Esophagus (tissue), 2 donors: ENCODE results near the gene ITM2B. TPM values are rescaled to one million over a fixed set of nuclear protein-coding genes. Genes with fewer than 3 reads are reported as not detected.

Experiments used
- H3K27ac ChIP-seq, 2 donors: one replicate each; pipeline ENCODE4 v1.5.1; 2013; ENCODE audit warnings: low read depth in 2 of 2, mild to moderate bottlenecking in 2 of 2, inconsistent platforms in 1 of 2, low read length in 1 of 2, moderate library complexity in 1 of 2
- H3K27me3 ChIP-seq, 2 donors: one replicate each; pipeline ENCODE4 v1.6.1; 2013; ENCODE audit warnings: low read length in 2 of 2, control low read depth in 1 of 2, mild to moderate bottlenecking in 1 of 2; ENCODE audit not compliant: insufficient read depth in 2 of 2, control insufficient read depth in 1 of 2
- H3K36me3 ChIP-seq, 2 donors: one replicate each; pipeline ENCODE4 v1.6.1; 2013; ENCODE audit warnings: low read length in 1 of 2; ENCODE audit not compliant: control insufficient read depth in 2 of 2, insufficient read depth in 2 of 2
- H3K4me1 ChIP-seq, 2 donors: one replicate each; pipeline ENCODE4 v1.6.1; 2013; ENCODE audit warnings: low read length in 1 of 2; ENCODE audit not compliant: control insufficient read depth in 2 of 2, insufficient read depth in 2 of 2
- H3K4me3 ChIP-seq, 2 donors: one replicate each; pipeline ENCODE4 v1.5.1; 2013; ENCODE audit warnings: low read length in 2 of 2, mild to moderate bottlenecking in 2 of 2, low read depth in 1 of 2, moderate library complexity in 1 of 2
- H3K9me3 ChIP-seq, 2 donors: one replicate each; pipeline ENCODE4 v1.6.1; 2013; ENCODE audit warnings: mild to moderate bottlenecking in 2 of 2, low read depth in 1 of 2, low read length in 1 of 2, moderate library complexity in 1 of 2; ENCODE audit not compliant: control insufficient read depth in 2 of 2, insufficient read depth in 1 of 2
- WGBS, 2 donors: extraction: QIAGEN DNeasy Blood & Tissue Kit; methylation state at CpG; one replicate each; pipeline ENCODE4 v1.1.7; 2013; 5-methylcytosine and 5-hydroxymethylcytosine counted together
- polyA plus RNA-seq, 2 donors: library from polyadenylated mRNA; stranded (reverse); fragments of 200-250 nt; gene quantifications; one replicate each; pipeline ENCODE4 v1.2.3, GENCODE V29; 2013
- donor health status: healthy with polysubstance abuse.
- donor health status: Bipolar disorder and iron deficiency.

The ITM2B gene
- polyA plus RNA-seq, 2 donors, result 340 to 473 TPM

GRCh38 chr13:48295271-48295670, 62.3 kb downstream of the ITM2B start:
- WGBS, 2 donors, result 93 to 100% methylated on average over 1 of the region's 1 CpG
- H3K9me3 ChIP-seq, result no peaks in the 10 kb centered on the region
- H3K4me1 ChIP-seq, result no peaks in the 10 kb centered on the region
- no peak overlapping the region for H3K4me3 ChIP-seq
- no peak overlapping the region for H3K27ac ChIP-seq
- no peaks in the 10 kb centered on the region for H3K36me3 ChIP-seq
- H3K27me3 ChIP-seq, result no peaks in the 10 kb centered on the region

- Histone ChIP-seq H3K27me3 (no peaks in the 10 kb centered on the region), H3K4me1 (no peaks in the 10 kb centered on the region), H3K9me3 (no peaks in the 10 kb centered on the region), H3K4me3 (no peak overlapping the region), H3K36me3 (no peaks in the 10 kb centered on the region), H3K27ac (no peak overlapping the region)
- WGBS, 2 donors, result 76% methylated on average over 2 of the region's 2 CpGs
Measured at GRCh38 chr13:48296528-48296927, 63.5 kb downstream of the ITM2B start.

GRCh38 chr13:48297131-48297786, 64.3 kb downstream of the ITM2B start:
- 71 to 74% methylated on average over 4 of the region's 4 CpGs for WGBS, 2 donors
- Histone ChIP-seq H3K4me3 (no peak overlapping the region), H3K27ac (no peak overlapping the region), H3K9me3 (no peaks in the 10 kb centered on the region), H3K4me1 (no peaks in the 10 kb centered on the region), H3K36me3 (no peaks in the 10 kb centered on the region), H3K27me3 (no peaks in the 10 kb centered on the region)

GRCh38 chr13:48299591-48299990, 66.6 kb downstream of the ITM2B start:
- Histone ChIP-seq H3K9me3 (no peaks in the 10 kb centered on the region), H3K4me3 (no peak overlapping the region)
- WGBS, 2 donors, result 85 to 91% methylated on average over 2 of the region's 2 CpGs

GRCh38 chr13:48302871-48303358, 69.9 kb downstream of the ITM2B start:
- H3K27ac ChIP-seq, result peak overlapping the region; percentile 99
- WGBS, 2 donors, result 8 to 11% methylated on average over 12 of the region's 12 CpGs
- no peaks in the 10 kb centered on the region for H3K36me3 ChIP-seq
- peak overlapping the region; percentile 83 to 90 for H3K4me3 ChIP-seq
- H3K9me3 ChIP-seq, result no peaks in the 10 kb centered on the region
- H3K27me3 ChIP-seq, result no peaks in the 10 kb centered on the region
- H3K4me1 ChIP-seq, result no peaks in the 10 kb centered on the region

More at GRCh38 chr13:48299591-48299990, 66.6 kb downstream of the ITM2B start:
- no peaks in the 10 kb centered on the region for H3K36me3 ChIP-seq
- no peaks in the 10 kb centered on the region for H3K4me1 ChIP-seq
- no peaks in the 10 kb centered on the region for H3K27me3 ChIP-seq
- no peak overlapping the region for H3K27ac ChIP-seq

GRCh38 chr13:48303359-48304142, 70.5 kb downstream of the ITM2B start, which contains the start of gene RB1:
RB1 (plus strand) TSS chr13:48303751; CDS start chr13:48303913, 162 bp downstream.
- H3K4me3 ChIP-seq, result peak within 1 kb of the TSS; percentile 83 to 90
- peak within 1 kb of the TSS; percentile 99 for H3K27ac ChIP-seq
- no peaks in the 10 kb centered on the region for H3K36me3 ChIP-seq
- H3K4me1 ChIP-seq, result no peaks in the 10 kb centered on the region
- no peaks in the 10 kb centered on the region for H3K9me3 ChIP-seq
- 0% methylated on average over 90 to 96 of the region's 96 CpGs for WGBS, 2 donors
- no peaks in the 10 kb centered on the region for H3K27me3 ChIP-seq

GRCh38 chr13:48304143-48304876, 71.3 kb downstream of the ITM2B start:
- Histone ChIP-seq H3K36me3 (no peaks in the 10 kb centered on the region), H3K9me3 (no peaks in the 10 kb centered on the region), H3K4me3 (peak overlapping the region; percentile 83 to 90), H3K4me1 (no peaks in the 10 kb centered on the region), H3K27me3 (no peaks in the 10 kb centered on the region), H3K27ac (peak overlapping the region; percentile 99)
- 1% methylated on average over 36 of the region's 36 CpGs for WGBS, 2 donors

- WGBS, 2 donors, result 82 to 83% methylated on average over 1 of the region's 1 CpG
- H3K27ac ChIP-seq, result no peak overlapping the region
- H3K4me1 ChIP-seq, result no peaks in the 10 kb centered on the region
- H3K4me3 ChIP-seq, result no peak overlapping the region
- no peaks in the 10 kb centered on the region for H3K27me3 ChIP-seq
- no peaks in the 10 kb centered on the region for H3K36me3 ChIP-seq
- no peaks in the 10 kb centered on the region for H3K9me3 ChIP-seq
Measured at GRCh38 chr13:48311223-48311622, 78.2 kb downstream of the ITM2B start.

GRCh38 chr13:48315969-48316650, 83.1 kb downstream of the ITM2B start:
- Histone ChIP-seq H3K9me3 (peaks cover 0 to 12% of the 10 kb centered on the region in 2 donors), H3K27ac (no peak overlapping the region), H3K36me3 (peaks cover 0 to 24% of the 10 kb centered on the region in 2 donors), H3K27me3 (no peaks in the 10 kb centered on the region), H3K4me1 (no peaks in the 10 kb centered on the region), H3K4me3 (no peak overlapping the region)
- WGBS, 2 donors, result 82 to 88% methylated on average over 17 of the region's 17 CpGs
